ENCODE data around the gene UVRAG. TPM values are rescaled to one million over a fixed set of nuclear protein-coding genes. Genes with fewer than 3 reads are reported as not detected.

UVRAG gene
- total RNA-seq: 20.9 and 31.6 TPM in 2 replicates

GRCh38 chr11:75814677-75815344 is at the start of gene UVRAG:
TSS of gene UVRAG (plus strand) at chr11:75815210. CDS start at chr11:75815408, 198 bp downstream.

GRCh38 chr11:75768112-75768908 is 46.7 kb upstream of the UVRAG start, which contains the start of gene DGAT2:
TSS of gene DGAT2 (plus strand) at chr11:75768778. CDS start at chr11:75768992, 214 bp downstream.

Small RNAs within 50 kb of the gene (small RNA-seq; reads per million reads assigned to genes)
- gene RF00019 (not detected), gene RNA5SP344 (not detected)

Other genes starting within 250 kb of the UVRAG start
- 1.9 and 5.0 TPM in 2 replicates for gene MAP6, start 146.2 kb upstream of the UVRAG start, total RNA-seq
- not detected in 2 replicates for gene MOGAT2, start 97.4 kb upstream of the UVRAG start, total RNA-seq
- 0.49 and 0.81 TPM in 2 replicates for gene DGAT2, start 46.4 kb upstream of the UVRAG start, total RNA-seq

All from hair follicle dermal papilla cell (primary cell).